Measurements from ENCODE around the gene TXNDC5.

DNA sequence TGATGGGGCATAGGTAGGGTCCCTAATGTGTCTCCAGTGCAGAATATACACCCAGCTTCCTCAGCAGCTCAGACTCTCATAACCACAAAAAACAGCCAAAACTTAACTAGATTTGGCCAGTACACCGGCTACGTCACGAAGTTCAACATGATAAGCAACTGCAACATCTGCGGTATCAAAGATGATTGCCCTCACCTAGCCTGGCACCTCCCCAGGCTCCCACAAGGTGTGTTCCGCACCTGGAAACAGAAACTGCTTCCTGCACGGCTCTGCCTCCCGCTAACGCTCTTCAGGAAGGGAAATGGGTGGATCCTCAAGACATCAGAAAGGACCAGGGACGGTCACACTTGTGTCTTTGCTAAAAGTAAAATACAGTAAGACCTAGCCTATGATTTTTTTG is 9.5 kb downstream of the TXNDC5 start:
- TF ChIP-seq POLR2A (IDR thresholded peaks at IDR 0.05) (no peak), EP300 (IDR thresholded peaks at IDR 0.05) (no peak)
